GM10248 (cell line): Measurements from ENCODE around the gene SIX4.

ENCODE experiments used
- CTCF ChIA-PET: fragments of 300-600 bp; sonication (Branson Sonifier 250); formaldehyde crosslinking; extraction: SDS; loops from one replicate; lab custom pipeline; 2021; ENCODE audit warnings: antibody characterized with exemption; lab: Yijun Ruan, JAX
- POLR2A ChIA-PET: fragments of 350-650 bp; sonication (Branson Sonifier 250); formaldehyde crosslinking; extraction: SDS; loops from one replicate; lab custom pipeline; 2020; ENCODE audit warnings: antibody characterized with exemption; lab: Yijun Ruan, JAX
- DNase-seq: peaks from one replicate; pipeline ENCODE4 v3.0.0; 2012; ENCODE audit errors: extremely low spot score
- TF ChIP-seq, protein P1 (sequence below): IDR thresholded peaks from 2 replicates; pipeline ENCODE4 v1.5.1; 2012; ENCODE audit warnings: mild to moderate bottlenecking, low read depth; ENCODE audit errors: extremely low read depth, missing control alignments, control extremely low read depth

The SIX4 gene

DNA sequence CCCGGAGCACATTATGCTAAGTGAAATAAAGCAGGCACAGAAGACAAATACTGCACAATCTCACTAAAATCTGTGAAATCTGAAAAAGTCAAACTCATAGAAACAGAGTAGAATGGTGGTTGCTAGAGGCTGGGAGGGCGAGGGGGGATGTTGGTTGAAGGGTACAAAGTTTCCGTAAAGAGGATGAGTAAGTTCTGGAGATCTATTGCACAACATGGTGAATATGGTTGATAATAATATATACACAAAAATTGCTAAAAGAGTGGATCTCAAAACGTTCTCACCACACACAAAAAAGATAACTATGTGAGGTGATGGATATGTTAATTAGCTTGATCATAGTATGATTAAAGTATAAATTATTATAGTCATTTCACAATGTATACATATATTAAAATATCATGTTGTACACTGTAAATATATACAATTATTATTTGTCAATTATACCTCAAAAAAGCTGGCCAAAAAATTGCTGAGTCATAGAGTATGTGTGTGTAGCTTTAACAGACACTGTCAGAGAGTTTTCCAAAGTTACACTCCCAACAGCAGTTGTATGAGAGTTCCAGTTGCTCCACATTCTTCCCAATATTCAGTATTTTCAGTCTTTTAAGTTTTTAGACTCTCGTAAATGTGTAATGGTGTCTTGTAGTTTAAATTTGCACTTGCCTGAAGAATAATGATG lies 55.6 kb downstream of the SIX4 start:
- ChIA-PET POLR2A (no interaction called here), CTCF (no interaction called here)
- DNase-seq = no peak
- TF ChIP-seq, protein P1, sequence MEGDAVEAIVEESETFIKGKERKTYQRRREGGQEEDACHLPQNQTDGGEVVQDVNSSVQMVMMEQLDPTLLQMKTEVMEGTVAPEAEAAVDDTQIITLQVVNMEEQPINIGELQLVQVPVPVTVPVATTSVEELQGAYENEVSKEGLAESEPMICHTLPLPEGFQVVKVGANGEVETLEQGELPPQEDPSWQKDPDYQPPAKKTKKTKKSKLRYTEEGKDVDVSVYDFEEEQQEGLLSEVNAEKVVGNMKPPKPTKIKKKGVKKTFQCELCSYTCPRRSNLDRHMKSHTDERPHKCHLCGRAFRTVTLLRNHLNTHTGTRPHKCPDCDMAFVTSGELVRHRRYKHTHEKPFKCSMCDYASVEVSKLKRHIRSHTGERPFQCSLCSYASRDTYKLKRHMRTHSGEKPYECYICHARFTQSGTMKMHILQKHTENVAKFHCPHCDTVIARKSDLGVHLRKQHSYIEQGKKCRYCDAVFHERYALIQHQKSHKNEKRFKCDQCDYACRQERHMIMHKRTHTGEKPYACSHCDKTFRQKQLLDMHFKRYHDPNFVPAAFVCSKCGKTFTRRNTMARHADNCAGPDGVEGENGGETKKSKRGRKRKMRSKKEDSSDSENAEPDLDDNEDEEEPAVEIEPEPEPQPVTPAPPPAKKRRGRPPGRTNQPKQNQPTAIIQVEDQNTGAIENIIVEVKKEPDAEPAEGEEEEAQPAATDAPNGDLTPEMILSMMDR = no peak

DNA sequence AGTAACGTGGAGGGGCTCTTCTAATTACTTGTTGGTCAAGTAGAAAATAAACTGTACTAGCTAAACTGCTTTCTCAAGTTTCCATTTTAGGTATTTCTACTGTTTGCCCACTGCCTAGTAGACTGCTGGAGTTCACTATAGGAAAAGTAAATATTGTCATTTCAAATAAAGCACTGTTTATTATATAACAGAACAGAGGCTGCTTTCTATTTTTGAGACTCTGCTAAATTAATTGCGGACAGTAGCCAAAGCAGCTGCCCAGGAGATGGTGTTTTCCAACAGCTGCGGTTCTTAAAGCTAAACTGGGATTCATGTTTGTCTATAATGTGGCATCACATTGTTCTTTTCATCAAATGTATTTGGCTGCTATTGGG lies 59.0 kb downstream of the SIX4 start:
- CTCF ChIA-PET = interaction anchor here (1.1 to 1.9 kb wide), 3 partner anchors 10 to 30 kb away, joined by 3 to 4 read pairs (median 4); no protein-coding TSS in a partner anchor
- POLR2A ChIA-PET = interaction anchor here (0.6 kb wide), 1 partner anchor 653 kb away, joined by 4 read pairs; no protein-coding TSS in a partner anchor
- TF ChIP-seq, protein P1 = no peak
- no peak for DNase-seq

DNA sequence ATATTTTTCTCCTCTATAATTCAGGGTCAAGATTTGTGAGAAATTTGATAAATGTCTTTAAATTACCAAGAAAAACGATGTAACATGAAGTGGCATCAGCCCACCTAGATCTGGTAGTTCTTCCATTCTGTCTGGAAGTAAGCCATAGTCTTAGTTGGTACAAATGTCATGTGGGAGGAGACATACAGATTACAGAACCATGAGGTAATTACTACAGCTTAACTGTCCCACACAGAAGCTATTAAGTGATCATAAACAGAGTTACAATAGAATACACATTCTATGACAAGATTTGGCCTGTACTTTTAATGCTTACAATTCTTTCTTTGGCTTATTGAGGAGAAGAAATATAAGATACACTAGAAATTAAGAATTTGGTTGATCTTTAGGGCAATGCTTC lies 61.2 kb downstream of the SIX4 start:
- TF ChIP-seq, protein P1 = no peak
- POLR2A ChIA-PET = no interaction called here
- DNase-seq = no peak
- CTCF ChIA-PET = no interaction called here

DNA sequence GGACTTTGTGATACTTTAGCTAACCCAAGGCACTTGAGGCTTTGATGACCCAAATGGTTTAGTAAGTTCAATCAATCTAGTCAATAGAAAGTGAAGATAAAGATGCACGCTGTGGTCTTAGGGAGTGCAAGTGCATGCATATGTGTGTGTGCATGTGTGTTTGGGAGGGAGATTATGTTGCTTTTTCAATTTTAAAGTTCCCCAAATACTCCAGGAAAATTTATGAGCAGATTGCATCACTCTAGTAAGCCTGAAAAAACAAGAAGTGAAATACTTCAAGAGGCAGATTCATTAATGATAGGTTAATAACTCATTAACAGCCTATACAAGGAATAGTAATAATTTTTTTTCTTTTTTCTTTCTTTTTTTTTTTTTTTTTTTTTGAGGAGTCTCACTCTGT lies 62.4 kb downstream of the SIX4 start:
- no peak for DNase-seq
- TF ChIP-seq, protein P1 = no peak
- POLR2A ChIA-PET = no interaction called here
- CTCF ChIA-PET = interaction anchor here (1.8 kb wide), 1 partner anchor 15 kb away, joined by 4 read pairs; no protein-coding TSS in a partner anchor
